Measurements from ENCODE around the gene RXRB.
"Not testable (repeated sequence)": the region's sequence is repeated elsewhere in the genome, so short reads cannot be mapped to it uniquely, and the experiment has no call there.

Gene RXRB

GRCh38 chr6:33163540-33163939, 36.9 kb downstream of the RXRB start:
- DNase-seq (ENCODE audit: low spot score) = no peak

- peak; percentile 79 for DNase-seq (ENCODE audit: low spot score)
Measured at GRCh38 chr6:33161354-33162331, 38.8 kb downstream of the RXRB start.

- DNase-seq (ENCODE audit: low spot score) = no peak
Measured at GRCh38 chr6:33160728-33161344, 39.6 kb downstream of the RXRB start.

GRCh38 chr6:33160096-33160495, 40.4 kb downstream of the RXRB start:
- DNase-seq (ENCODE audit: low spot score) = no peak

- DNase-seq (ENCODE audit: low spot score) = no peak
Measured at GRCh38 chr6:33156964-33157363, 43.5 kb downstream of the RXRB start.

- no peak for DNase-seq (ENCODE audit: low spot score)
Measured at GRCh38 chr6:33156561-33156960, 43.9 kb downstream of the RXRB start.

GRCh38 chr6:33154349-33154748, 46.1 kb downstream of the RXRB start:
- DNase-seq (ENCODE audit: low spot score) = no peak

GRCh38 chr6:33151050-33151449, 49.4 kb downstream of the RXRB start:
- no peak for DNase-seq (ENCODE audit: low spot score)

GRCh38 chr6:33150560-33150959, 49.9 kb downstream of the RXRB start:
- DNase-seq (ENCODE audit: low spot score) = not testable (repeated sequence)

GRCh38 chr6:33147807-33148666, 52.4 kb downstream of the RXRB start:
- DNase-seq (ENCODE audit: low spot score) = no peak

- no peak for DNase-seq (ENCODE audit: low spot score)
Measured at GRCh38 chr6:33144373-33144772, 56.1 kb downstream of the RXRB start.
